GM21526 (cell line): ENCODE data around the gene RUNX3.

Experiments
- ATAC-seq: cut with Tn5 transposase; IDR thresholded peaks from one replicate; pipeline ENCODE4 v1.9.1; 2021; ENCODE audit warnings: moderate library complexity; ENCODE audit not compliant: unreplicated experiment, low FRiP score

Gene RUNX3

GRCh38 chr1:24868016-24868875 lies 61.8 kb downstream of the RUNX3 start:
- ATAC-seq = no peak

- no peak for ATAC-seq
Measured at GRCh38 chr1:24867084-24867870, 62.8 kb downstream of the RUNX3 start.

- ATAC-seq = no peak
Measured at GRCh38 chr1:24866211-24867083, 63.6 kb downstream of the RUNX3 start.

- ATAC-seq = no peak
Measured at GRCh38 chr1:24865587-24865986, 64.5 kb downstream of the RUNX3 start.

- no peak for ATAC-seq
Measured at GRCh38 chr1:24865168-24865567, 64.9 kb downstream of the RUNX3 start.

- no peak for ATAC-seq
Measured at GRCh38 chr1:24864370-24864777, 65.7 kb downstream of the RUNX3 start.

GRCh38 chr1:24862775-24863483 lies 67.1 kb downstream of the RUNX3 start:
- ATAC-seq = no peak

- ATAC-seq = no peak
Measured at GRCh38 chr1:24861821-24862727, 68.0 kb downstream of the RUNX3 start.

GRCh38 chr1:24860841-24861240 lies 69.2 kb downstream of the RUNX3 start:
- no peak for ATAC-seq

- ATAC-seq = no peak
Measured at GRCh38 chr1:24859063-24860010, 70.7 kb downstream of the RUNX3 start.

GRCh38 chr1:24858277-24858676 lies 71.8 kb downstream of the RUNX3 start:
- no peak for ATAC-seq

- no peak for ATAC-seq
Measured at GRCh38 chr1:24857507-24858133, 72.5 kb downstream of the RUNX3 start.

GRCh38 chr1:24856787-24857506 lies 73.1 kb downstream of the RUNX3 start:
- no peak for ATAC-seq

GRCh38 chr1:24855474-24855873 lies 74.6 kb downstream of the RUNX3 start:
- ATAC-seq = no peak

GRCh38 chr1:24853649-24854048 lies 76.4 kb downstream of the RUNX3 start:
- no peak for ATAC-seq

GRCh38 chr1:24850328-24850920 lies 79.7 kb downstream of the RUNX3 start:
- ATAC-seq = no peak
